Upper lobe of right lung (tissue), 1 donor: ENCODE results near the gene TRIM45. TPM values are rescaled to one million over a fixed set of nuclear protein-coding genes. Genes with fewer than 3 reads are reported as not detected.
A peak's percentile ranks its signal among the peaks of the same experiment; 100 is the strongest.

Source experiments
- ATAC-seq: fragments of 200-7000 bp; cut with Tn5 transposase; one replicate; pipeline ENCODE4 v1.9.1; 2020; ENCODE audit warnings: mild to moderate bottlenecking, moderate library complexity
- DNase-seq: peaks from one replicate; pipeline ENCODE4 v3.0.0-alpha.2; 2020
- H3K27ac ChIP-seq: fragments of 200-600 bp; one replicate; pipeline ENCODE4 v1.8.0; 2022
- H3K27me3 ChIP-seq: fragments of 200-600 bp; one replicate; pipeline ENCODE4 v1.8.0; 2022; ENCODE audit warnings: mild to moderate bottlenecking
- H3K36me3 ChIP-seq: fragments of 200-600 bp; one replicate; pipeline ENCODE4 v1.8.0; 2022
- H3K4me1 ChIP-seq: fragments of 200-600 bp; one replicate; pipeline ENCODE4 v1.8.0; 2022
- H3K4me3 ChIP-seq: fragments of 200-600 bp; one replicate; pipeline ENCODE4 v1.8.0; 2022; ENCODE audit warnings: mild to moderate bottlenecking
- H3K9me3 ChIP-seq: fragments of 200-600 bp; one replicate; pipeline ENCODE4 v1.8.0; 2022
- intact Hi-C: fragments of 100-400 bp; cut with DNase I; formaldehyde crosslinking; loops from one replicate; pipeline ENCODE4 v1.11.0; 2022
- microRNA-seq: library from miRNA; unstranded; fragments of <30 nt; microRNA quantifications from one replicate; pipeline ENCODE4 v1.2.0, GENCODE V29; 2020; ENCODE audit warnings: borderline microRNAs expressed
- total RNA-seq: library from RNA; stranded (reverse); fragmentation: NEBNext Ultra II Directional; extraction: Animal tissue kit (Norgen Biotek cat#: 25700); gene quantifications from one replicate; pipeline ENCODE4 v1.2.1, GENCODE V29; 2021
- TF ChIP-seq, protein P1 (sequence below): fragments of 200-600 bp; IDR thresholded peaks from one replicate; pipeline ENCODE4 v1.8.0; 2022; ENCODE audit warnings: antibody characterized with exemption
- donor health status: DM: no; HTN: yes; CAD: no; lungs with severe emphysema.

TRIM45 gene
- total RNA-seq, 1 donor from 2014 or later, result 1.7 TPM

DNA sequence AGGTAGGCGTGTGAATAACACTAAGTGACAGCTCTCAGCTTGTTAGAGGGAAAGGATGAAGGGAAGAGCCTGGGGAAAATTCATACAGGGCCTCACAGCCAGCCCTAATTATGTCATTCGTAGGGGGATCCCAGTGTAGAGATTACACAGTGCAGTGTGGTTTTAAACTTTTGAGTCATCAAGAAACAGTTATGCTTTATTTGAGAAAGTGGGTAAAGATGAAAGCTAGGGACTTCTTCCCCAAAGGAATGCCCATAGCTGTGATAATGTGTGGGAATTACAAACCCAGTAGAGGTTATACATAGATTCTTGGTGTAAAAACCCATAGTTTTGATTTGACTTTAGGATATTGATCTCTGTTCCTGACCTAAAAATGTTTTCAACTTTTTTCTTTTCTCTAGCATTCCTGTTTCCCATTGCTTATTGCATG, 59.5 kb downstream of the TRIM45 start:
- DNase-seq, result no peak
- Histone ChIP-seq H3K27me3 (no peaks in the 10 kb centered on the region), H3K4me1 (peaks cover 4% of the 10 kb centered on the region), H3K36me3 (no peaks in the 10 kb centered on the region), H3K27ac (no peak overlapping the region), H3K9me3 (no peaks in the 10 kb centered on the region), H3K4me3 (no peak overlapping the region)
- ATAC-seq, result no peak
- TF ChIP-seq, protein P1, sequence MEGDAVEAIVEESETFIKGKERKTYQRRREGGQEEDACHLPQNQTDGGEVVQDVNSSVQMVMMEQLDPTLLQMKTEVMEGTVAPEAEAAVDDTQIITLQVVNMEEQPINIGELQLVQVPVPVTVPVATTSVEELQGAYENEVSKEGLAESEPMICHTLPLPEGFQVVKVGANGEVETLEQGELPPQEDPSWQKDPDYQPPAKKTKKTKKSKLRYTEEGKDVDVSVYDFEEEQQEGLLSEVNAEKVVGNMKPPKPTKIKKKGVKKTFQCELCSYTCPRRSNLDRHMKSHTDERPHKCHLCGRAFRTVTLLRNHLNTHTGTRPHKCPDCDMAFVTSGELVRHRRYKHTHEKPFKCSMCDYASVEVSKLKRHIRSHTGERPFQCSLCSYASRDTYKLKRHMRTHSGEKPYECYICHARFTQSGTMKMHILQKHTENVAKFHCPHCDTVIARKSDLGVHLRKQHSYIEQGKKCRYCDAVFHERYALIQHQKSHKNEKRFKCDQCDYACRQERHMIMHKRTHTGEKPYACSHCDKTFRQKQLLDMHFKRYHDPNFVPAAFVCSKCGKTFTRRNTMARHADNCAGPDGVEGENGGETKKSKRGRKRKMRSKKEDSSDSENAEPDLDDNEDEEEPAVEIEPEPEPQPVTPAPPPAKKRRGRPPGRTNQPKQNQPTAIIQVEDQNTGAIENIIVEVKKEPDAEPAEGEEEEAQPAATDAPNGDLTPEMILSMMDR, result no peak
- intact Hi-C loops, result no loop called here

Small RNAs within 50 kb of the gene (microRNA-seq; reads per million reads assigned to microRNA genes)
- gene MIR942, result 1.8 reads per million, percentile 5 among the genes with 10 or more reads in this experiment

Other genes with a start within 250 kb of the TRIM45 start
- gene PTGFRN, start 211.8 kb downstream of the TRIM45 start, total RNA-seq, result 31.2 TPM
- gene CD101, start 120.0 kb downstream of the TRIM45 start, total RNA-seq, result 37.4 TPM
- gene TTF2, start 61.4 kb downstream of the TRIM45 start, total RNA-seq, result 14.8 TPM
- not detected for gene VTCN1, start 89.2 kb upstream of the TRIM45 start, total RNA-seq
- gene MAN1A2, start 245.7 kb upstream of the TRIM45 start, total RNA-seq, result 40.3 TPM